GM18909 (cell line): ENCODE data around the gene NDUFB4.
A peak's percentile ranks its signal among the peaks of the same experiment; 100 is the strongest.

ENCODE experiments used
- ATAC-seq: cut with Tn5 transposase; IDR thresholded peaks from one replicate; pipeline ENCODE4 v1.9.1; 2021; ENCODE audit warnings: mild to moderate bottlenecking; ENCODE audit not compliant: unreplicated experiment, poor library complexity

NDUFB4 gene

GRCh38 chr3:120596116-120596852 is at the start of gene NDUFB4:
NDUFB4 (plus strand) TSS chr3:120596336; CDS start chr3:120596360, 24 bp downstream.
- ATAC-seq = peak; percentile 93

GRCh38 chr3:120550546-120550945 is 45.6 kb upstream of the NDUFB4 start:
- no peak for ATAC-seq

GRCh38 chr3:120552184-120553172 is 43.7 kb upstream of the NDUFB4 start:
- ATAC-seq = no peak

GRCh38 chr3:120554812-120555606 is 41.1 kb upstream of the NDUFB4 start:
- ATAC-seq = no peak

DNA sequence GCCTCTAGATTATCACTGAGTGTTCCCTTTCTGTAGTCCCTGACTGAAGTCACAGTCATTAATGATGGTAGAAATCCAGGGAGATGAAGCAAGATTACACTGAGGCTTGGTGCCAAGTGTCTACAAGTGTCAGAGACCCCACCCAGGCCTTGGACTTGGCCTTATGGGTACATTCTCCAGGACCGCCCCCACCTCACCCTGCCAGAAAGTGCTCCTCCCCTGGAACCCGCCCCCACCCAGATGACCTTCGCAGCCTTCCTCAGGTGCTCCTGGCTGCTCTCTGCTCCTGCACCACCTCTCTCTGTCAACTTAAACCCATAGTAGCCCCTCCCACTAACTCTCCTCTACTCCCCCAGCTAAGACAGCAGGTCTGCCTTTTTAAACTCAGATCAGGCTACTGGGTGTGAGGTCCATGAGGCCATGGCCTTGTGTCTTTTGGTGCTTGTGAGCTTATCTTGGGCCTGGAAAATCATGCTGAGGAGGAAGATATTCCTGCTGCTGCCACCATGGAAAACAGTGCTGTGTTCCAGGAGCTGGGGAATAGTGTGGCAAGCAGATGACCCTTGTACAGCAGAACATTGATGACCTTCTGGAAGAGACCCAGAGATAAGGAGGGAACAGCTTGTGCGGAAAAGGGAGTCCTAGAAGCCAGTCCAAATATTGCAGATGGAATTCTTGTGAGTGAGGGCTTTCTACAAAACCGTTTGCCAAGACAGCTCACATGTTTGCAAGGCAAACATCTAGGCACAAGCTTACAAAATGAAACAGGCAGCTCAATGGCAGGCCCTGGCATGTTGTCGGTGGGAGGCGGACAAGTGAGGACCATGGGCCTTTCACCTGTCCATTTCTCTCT is 40.3 kb upstream of the NDUFB4 start:
- ATAC-seq = no peak

DNA sequence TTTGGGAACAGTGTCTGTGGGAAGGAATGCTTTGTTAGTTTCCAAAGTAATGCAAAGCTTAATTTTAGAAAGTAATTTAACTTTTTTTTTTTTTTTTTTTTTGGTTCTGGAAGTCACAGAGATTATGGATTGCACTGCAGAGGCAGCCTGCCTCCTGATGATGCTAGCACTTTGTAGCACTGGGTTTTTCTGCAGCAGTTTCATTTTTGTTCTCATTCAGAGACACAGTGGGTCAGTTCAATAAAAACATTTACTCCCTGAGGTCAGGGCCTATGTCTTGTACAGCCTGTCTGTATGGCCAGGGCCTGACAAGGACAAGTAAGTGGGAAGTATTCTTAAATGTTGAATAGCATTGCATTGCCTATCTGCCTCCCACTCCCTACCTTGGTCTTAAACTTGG is 39.0 kb upstream of the NDUFB4 start:
- no peak for ATAC-seq

- ATAC-seq = peak; percentile 93
Measured at GRCh38 chr3:120558771-120559241, 37.3 kb upstream of the NDUFB4 start.

DNA sequence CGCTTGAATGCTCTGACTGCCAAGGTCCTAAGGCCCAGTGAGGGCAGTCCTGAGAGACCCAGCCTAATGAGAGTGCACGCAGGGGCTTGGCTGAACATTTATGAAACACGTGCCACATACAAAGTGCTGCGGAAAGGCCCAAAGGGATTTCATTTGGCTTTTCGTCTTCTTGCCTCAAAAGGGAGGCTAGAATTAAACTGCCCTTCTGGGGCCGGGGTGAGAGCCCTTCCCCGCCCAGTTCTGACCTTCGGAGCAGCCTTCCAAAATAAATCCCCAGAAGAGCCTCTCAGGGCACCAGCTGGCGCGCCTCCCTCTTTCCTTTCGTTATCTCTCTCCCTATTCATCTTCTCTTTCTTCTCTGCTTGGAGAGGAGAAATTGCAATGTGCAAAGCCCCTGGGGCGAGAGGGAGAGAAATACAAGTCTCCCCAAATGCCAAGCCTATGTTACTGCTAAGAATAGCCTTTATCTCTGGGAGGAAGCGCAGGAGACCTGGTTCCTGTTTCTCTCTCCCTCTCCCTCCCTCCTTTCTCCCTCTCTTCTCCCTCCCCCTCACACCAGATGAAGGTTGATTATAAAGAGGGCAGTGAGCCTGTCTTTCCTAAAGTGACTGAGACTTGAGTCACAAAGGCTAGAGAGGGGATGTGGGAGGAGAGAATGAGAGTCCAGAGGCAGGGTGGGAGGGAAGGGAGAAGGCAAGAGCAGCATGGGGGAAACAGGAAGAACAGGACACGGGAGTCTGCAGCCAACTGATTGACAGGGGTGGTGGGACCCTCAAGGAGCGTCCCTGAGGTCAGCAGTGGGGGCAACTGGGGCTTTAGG is 36.7 kb upstream of the NDUFB4 start:
- ATAC-seq = peak; percentile 27

DNA sequence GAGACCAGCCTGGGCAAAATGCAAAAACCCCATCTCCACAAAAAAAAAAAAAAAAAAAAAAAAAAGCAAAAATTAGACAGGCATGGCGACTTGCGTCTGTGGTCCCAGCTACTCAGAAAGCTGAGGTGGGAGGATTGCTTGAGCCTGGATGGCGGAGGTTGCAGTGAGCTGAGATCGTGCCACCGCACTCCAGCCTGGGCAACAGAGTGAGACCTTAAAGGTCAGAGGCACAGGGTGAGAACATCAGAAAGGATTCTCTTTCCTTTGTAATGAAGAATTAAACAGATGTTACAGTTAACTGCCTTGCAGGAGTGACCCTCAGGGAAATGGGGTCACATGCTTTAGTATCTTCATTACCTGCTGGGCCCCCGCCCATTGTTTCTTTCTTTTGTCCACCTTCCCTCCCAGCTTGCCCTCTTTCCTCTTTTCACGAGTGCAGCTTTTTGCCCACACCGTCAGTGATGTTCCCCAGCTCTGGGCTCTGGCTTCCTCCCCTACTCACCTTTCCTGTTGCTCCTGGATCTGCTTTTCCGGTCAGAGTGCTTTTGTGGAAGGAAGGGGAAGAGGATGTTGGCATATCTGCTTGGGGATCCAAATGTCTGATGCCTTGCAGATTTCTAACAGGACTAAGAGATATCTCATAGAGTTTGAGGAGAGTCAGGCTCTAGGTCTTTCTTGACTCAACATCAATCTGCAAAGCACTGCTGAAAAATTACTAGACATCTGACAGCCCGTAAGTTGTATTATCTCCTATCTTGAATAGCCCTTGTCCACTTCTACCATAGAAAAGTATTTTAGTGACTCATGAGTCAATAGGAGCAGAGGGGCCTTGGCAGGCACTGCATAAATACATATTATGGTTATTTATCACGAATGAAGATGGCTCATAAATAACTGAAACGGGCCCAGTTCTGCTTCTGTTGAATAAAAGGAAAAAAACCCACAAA is 35.6 kb upstream of the NDUFB4 start:
- no peak for ATAC-seq

GRCh38 chr3:120561251-120562045 is 34.7 kb upstream of the NDUFB4 start:
- ATAC-seq = peak; percentile 54

DNA sequence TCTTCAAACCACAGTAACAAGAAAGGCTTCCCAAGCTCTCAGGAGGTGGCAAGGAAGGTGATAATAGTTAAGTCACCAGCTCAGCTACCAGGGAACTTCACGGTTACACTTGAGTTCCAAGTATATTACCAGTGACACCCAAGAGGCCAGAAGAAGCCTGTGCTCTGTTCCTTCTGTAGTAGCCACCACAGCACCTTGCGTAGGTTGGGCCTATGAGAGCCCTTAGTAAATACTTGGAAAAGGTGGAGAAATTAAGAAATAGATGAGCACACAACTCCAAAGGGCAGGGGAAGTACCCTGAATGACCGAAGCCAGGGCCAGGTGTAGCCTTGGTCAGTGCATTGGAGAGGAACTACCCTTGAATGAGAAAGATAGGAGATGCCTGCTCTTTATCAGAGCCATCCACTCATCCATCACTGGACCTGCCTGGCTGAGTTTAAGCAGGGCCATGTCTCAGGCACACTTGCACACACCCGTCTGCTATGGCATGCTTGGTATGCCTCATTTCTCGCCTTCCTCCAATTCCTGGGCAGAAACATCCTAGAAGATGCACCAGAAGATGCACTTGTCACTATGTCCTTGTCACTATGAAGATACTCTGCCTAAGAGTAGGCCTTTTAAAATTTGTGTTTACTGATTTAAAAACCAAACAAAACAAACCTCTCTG is 32.6 kb upstream of the NDUFB4 start:
- no peak for ATAC-seq

DNA sequence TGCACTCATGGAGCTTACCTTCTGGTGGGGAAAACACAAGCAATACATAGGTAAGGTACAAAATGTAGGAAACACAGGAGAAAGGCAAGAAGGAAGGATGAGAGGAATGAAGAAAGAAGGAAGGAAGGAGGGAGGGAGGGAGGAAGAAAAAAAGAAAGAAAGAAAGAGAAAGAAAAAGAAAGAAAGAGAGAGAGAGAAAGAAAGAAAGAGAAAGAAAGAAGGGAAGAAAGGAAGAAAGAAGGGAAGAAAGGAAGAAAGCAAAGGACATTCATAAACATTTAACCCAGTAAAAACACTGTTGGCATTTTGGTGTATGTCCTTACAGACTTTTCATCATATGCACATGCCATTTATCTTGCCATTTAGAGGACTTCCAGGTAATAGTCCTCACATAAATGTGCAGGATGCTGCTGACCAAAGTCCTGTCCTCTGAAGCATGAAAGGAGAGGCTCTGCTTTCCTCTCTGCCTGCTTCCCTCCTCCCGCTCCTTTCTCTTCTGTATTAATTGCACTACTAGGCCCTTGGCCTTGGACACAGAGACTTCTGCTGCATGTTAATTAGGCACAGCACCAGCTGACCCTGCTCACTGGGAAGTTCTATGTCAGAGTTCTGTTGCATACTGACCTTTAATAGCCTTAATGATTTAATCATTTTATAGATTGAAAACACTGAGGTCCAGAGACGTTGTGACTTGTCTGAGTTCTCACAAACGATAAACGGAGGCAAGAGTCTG is 29.7 kb upstream of the NDUFB4 start:
- ATAC-seq = no peak

- peak; percentile 79 for ATAC-seq
Measured at GRCh38 chr3:120567370-120568201, 28.6 kb upstream of the NDUFB4 start.

DNA sequence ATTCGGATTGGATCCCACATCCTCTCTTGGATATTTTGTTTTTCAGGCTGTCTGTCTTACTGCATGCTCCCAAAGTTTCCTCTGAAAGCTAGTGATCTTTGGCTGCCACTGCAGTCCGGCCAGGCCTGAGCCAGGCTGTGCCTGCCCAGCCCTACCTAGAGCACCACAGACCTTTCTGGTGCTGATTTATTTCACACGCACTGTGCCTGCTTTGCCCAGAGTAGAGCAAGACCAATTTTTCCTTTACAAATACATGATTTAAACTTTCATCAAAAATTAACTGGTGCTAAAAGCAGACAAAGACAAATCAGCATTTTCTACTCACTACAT is 28.0 kb upstream of the NDUFB4 start:
- no peak for ATAC-seq

DNA sequence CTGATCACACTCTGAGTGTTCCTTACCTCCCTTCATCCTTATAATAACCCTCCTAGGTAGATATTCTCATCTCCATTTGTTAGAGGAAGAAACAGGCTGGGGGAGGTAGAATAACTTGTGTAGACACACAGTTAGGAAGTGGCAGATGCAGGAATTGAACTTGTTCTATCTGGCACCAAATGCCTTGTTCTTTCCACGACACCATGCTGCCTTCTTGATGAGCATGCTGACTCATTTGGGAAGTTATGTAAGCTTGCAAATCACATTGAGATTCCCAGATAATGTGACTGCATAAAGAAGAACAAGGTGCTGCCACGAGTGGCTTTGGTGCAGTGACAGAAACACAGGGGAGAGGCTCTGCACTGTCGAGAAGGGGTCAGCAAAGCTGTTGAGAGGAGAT is 27.5 kb upstream of the NDUFB4 start:
- no peak for ATAC-seq
